ENCODE measurements around the gene SORCS3.

GRCh38 chr10:104873161-104873560 lies 232.1 kb downstream of the SORCS3 start:
- TF ChIP-seq CTCF (IDR thresholded peaks at IDR 0.05; ENCODE audit: low read depth, low read length): no peak
- no peak for TF ChIP-seq POLR2A (IDR thresholded peaks at IDR 0.05; ENCODE audit: extremely low read depth, insufficient read length)
